ENCODE results near the gene CGB8. TPM values are rescaled to one million over a fixed set of nuclear protein-coding genes. Genes with fewer than 3 reads are reported as not detected.

Gene CGB8
- total RNA-seq, 1 experiment from 2014 or later = not detected

DNA sequence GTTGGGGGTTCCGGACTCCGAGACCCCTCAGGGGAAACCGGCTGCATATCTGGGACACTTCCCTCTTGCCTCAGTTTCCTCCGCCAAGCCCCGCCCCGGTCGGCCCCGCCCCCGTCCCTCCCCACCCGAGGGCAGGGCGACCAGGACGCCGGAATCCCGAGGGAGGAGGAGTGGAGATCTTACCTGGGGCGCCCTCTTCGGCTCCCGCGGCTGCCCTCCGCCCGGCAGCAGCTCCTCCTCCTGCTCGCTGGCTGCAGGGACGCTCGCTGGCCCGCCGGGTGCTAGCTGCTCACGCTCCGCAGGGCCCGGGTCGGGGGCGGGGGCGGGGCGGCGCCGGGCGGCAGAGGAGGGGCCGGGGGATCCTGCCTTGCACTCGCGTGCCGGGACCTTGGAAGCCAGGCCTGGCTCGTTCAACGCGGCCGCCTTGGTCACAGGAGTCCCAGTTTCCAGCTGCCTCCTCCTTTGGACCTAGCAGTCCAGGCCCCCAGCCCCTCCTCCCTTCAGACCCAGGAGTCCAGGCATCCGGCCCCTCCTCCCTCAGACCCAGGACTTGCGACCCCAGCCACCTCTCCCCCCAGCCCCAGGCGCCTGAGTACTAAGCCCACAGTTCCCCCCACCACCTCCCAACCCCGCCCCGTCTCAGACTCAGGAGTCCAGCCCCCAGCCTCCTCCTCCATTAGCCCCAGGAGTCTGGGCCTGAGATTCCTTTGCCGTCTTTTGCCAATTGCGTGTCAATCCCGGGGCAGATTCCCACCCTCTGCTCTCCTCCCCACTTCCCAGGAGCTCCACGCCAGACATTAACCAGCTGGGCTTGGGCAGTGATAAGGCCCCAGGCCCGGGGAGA, 16.1 kb upstream of the CGB8 start, which contains the start of gene NTF4:
Gene NTF4, minus strand, starts transcription at position 51 of the 844 bp plus-strand sequence. CDS start 2,821 bp downstream, outside the sequence.
- peak; percentile 40 for DNase-seq (ENCODE audit: low spot score)
- Histone ChIP-seq H3K4me1 (ENCODE audit: insufficient read depth, low read length, poor library complexity, severe bottlenecking) (peaks cover 9% of the 10 kb centered on the region), H3K9me3 (ENCODE audit: low read depth, low read length, poor library complexity, severe bottlenecking) (no peaks in the 10 kb centered on the region), H3K27ac (ENCODE audit: low read depth, low read length, poor library complexity, severe bottlenecking) (no peak within 1 kb of the TSS), H3K27me3 (replicated peaks; ENCODE audit: insufficient read depth, low read depth, low read length, poor library complexity) (no peaks in the 10 kb centered on the region), H3K4me3 (ENCODE audit: low read depth, low read length, poor library complexity, severe bottlenecking) (peak within 1 kb of the TSS; percentile 45), H3K36me3 (ENCODE audit: insufficient read depth, low read length, poor library complexity, severe bottlenecking) (no peaks in the 10 kb centered on the region)
- POLR2A ChIA-PET (ENCODE audit: low non-redundant PET) = no interaction called here
- TF ChIP-seq, protein P1, sequence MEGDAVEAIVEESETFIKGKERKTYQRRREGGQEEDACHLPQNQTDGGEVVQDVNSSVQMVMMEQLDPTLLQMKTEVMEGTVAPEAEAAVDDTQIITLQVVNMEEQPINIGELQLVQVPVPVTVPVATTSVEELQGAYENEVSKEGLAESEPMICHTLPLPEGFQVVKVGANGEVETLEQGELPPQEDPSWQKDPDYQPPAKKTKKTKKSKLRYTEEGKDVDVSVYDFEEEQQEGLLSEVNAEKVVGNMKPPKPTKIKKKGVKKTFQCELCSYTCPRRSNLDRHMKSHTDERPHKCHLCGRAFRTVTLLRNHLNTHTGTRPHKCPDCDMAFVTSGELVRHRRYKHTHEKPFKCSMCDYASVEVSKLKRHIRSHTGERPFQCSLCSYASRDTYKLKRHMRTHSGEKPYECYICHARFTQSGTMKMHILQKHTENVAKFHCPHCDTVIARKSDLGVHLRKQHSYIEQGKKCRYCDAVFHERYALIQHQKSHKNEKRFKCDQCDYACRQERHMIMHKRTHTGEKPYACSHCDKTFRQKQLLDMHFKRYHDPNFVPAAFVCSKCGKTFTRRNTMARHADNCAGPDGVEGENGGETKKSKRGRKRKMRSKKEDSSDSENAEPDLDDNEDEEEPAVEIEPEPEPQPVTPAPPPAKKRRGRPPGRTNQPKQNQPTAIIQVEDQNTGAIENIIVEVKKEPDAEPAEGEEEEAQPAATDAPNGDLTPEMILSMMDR (conservative IDR thresholded peaks at IDR 0.05; ENCODE audit: low read depth, low read length) = no peak
- no peak for TF ChIP-seq EZH2 (IDR thresholded peaks at IDR 0.05; ENCODE audit: borderline replicate concordance, low read depth, low read length, poor library complexity, severe bottlenecking)
- intact Hi-C loops (cut with micrococcal nuclease; ENCODE audit: unreplicated experiment) = no loop called here
- BruUV-seq (replicated peaks) = no TSS peak
- CTCF ChIA-PET = interaction anchor here (1.5 kb wide), 1 partner anchor 65 kb away, joined by 4 read pairs; no protein-coding TSS in a partner anchor

DNA sequence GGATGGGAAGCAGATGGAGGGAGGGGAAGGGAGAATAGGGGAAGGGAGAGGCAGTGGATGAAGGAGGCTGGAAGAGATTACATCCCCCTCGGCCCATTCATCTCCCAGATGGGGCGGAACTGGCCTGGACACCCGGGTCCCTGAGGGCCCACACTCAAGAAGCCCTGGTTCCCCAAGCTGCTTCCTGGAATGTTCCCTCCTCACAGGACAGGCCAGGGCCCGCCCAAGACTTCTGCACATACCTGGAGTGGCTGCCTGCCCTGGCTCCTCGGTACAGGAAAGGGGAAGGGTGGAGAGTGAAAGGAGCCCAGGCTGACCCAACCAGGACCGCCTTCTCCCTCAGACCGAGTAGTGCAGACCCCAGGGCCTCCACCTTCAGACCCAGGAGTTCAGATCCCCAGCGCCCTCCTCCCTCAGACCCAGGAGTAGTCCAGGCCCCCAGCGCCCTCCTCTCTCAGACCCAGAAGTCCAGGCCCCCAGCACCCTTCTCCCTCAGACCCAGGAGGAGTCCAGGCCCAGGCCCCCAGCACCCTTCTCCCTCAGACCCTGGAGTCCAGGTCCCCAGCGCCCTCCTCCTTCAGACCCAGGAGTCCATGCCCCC, 15.2 kb upstream of the CGB8 start:
- BruUV-seq (replicated peaks) = no TSS peak

DNA sequence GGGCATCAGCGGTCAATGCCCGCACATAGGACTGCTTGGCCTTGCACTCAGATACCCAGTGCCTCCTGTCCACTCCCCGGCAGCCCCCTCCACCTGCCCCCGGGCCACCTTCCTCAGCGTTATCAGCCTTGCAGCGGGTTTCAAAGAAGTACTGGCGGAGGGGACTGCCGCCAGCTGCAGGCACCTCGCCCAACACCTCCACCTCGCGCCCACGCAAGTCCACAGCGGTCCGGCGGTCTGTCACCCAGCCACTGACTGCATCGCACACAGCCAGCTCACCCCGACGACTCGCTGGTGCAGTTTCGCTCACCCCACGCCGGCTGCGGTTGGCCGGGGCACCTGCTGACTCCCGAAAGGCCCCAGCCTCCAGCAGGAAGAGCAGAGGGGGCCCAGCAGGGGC, 12.5 kb upstream of the CGB8 start:
- Histone ChIP-seq H3K36me3 (ENCODE audit: insufficient read depth, low read length, poor library complexity, severe bottlenecking) (no peaks in the 10 kb centered on the region), H3K4me1 (ENCODE audit: insufficient read depth, low read length, poor library complexity, severe bottlenecking) (peaks cover 13% of the 10 kb centered on the region), H3K27ac (ENCODE audit: low read depth, low read length, poor library complexity, severe bottlenecking) (no peak overlapping the region), H3K4me3 (ENCODE audit: low read depth, low read length, poor library complexity, severe bottlenecking) (no peak overlapping the region), H3K27me3 (replicated peaks; ENCODE audit: insufficient read depth, low read depth, low read length, poor library complexity) (no peaks in the 10 kb centered on the region), H3K9me3 (ENCODE audit: low read depth, low read length, poor library complexity, severe bottlenecking) (no peaks in the 10 kb centered on the region)
- BruUV-seq (replicated peaks) = no TSS peak
- DNase-seq (ENCODE audit: low spot score) = no peak
- intact Hi-C loops (cut with micrococcal nuclease; ENCODE audit: unreplicated experiment) = no loop called here
- POLR2A ChIA-PET (ENCODE audit: low non-redundant PET) = no interaction called here
- CTCF ChIA-PET = no interaction called here
- TF ChIP-seq, protein P1 (conservative IDR thresholded peaks at IDR 0.05; ENCODE audit: low read depth, low read length) = no peak
- no peak for TF ChIP-seq EZH2 (IDR thresholded peaks at IDR 0.05; ENCODE audit: borderline replicate concordance, low read depth, low read length, poor library complexity, severe bottlenecking)

More for the DNA sequence above, 15.2 kb upstream of the CGB8 start:
- intact Hi-C loops (cut with micrococcal nuclease; ENCODE audit: unreplicated experiment) = no loop called here
- DNase-seq (ENCODE audit: low spot score) = no peak
- Histone ChIP-seq H3K4me3 (ENCODE audit: low read depth, low read length, poor library complexity, severe bottlenecking) (peak overlapping the region; percentile 45), H3K27ac (ENCODE audit: low read depth, low read length, poor library complexity, severe bottlenecking) (no peak overlapping the region), H3K27me3 (replicated peaks; ENCODE audit: insufficient read depth, low read depth, low read length, poor library complexity) (no peaks in the 10 kb centered on the region), H3K9me3 (ENCODE audit: low read depth, low read length, poor library complexity, severe bottlenecking) (no peaks in the 10 kb centered on the region), H3K4me1 (ENCODE audit: insufficient read depth, low read length, poor library complexity, severe bottlenecking) (peaks cover 9% of the 10 kb centered on the region), H3K36me3 (ENCODE audit: insufficient read depth, low read length, poor library complexity, severe bottlenecking) (no peaks in the 10 kb centered on the region)
- ChIA-PET CTCF (no interaction called here), POLR2A (ENCODE audit: low non-redundant PET) (no interaction called here)
- TF ChIP-seq, protein P1 (conservative IDR thresholded peaks at IDR 0.05; ENCODE audit: low read depth, low read length) = no peak
- TF ChIP-seq EZH2 (IDR thresholded peaks at IDR 0.05; ENCODE audit: borderline replicate concordance, low read depth, low read length, poor library complexity, severe bottlenecking) = no peak
